NK-92 treated with Interleukin-12 subunit alpha and Interleukin-12 subunit beta, amount 100 ng/mL, for 24 hours (cell line): Measurements from ENCODE around the gene SGIP1.
"Not testable (repeated sequence)": the region's sequence is repeated elsewhere in the genome, so short reads cannot be mapped to it uniquely, and the experiment has no call there.

Experiments used
- DNase-seq: peaks from one replicate; lab custom pipeline; 2025; lab: John Stamatoyannopoulos, UW

The SGIP1 gene

DNA sequence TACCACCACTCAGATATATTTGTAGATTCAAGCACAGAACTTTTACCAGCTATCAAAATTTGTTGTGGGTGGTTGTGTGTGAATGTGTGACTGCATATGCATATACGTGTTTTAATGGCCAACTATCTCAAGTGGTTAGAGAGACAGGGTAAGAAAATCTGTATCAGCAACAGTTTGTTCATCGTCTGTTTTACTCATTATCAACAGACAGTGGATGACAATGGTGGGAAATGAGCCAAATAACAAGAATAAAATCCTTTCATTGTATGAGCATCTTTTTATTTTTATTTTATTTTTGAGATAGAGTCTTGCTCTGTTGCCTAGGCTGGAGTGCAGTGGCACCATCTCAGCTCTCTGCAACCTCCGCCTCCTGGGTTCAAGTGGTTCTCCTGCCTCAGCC lies 195.6 kb downstream of the SGIP1 start:
- no peak for DNase-seq

DNA sequence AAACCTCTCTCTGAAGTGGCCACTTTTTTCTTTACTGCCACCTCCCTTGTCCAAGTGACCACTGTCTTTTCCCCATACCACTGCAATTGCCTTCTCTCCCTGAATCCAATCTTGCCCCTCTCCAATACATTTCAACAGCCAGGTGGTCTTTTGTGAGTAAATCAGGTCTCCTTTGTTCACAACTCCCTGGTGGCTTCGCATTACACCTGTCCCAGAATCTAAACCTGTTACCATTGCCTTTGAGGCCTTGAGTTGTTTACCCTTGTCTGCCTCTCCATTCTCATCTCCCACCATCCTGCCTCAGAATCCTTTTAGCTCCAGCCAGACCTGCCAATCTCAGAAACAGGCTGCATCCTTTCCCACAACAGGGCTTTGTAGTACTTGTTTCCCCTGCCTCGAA lies 196.5 kb downstream of the SGIP1 start:
- DNase-seq = no peak

DNA sequence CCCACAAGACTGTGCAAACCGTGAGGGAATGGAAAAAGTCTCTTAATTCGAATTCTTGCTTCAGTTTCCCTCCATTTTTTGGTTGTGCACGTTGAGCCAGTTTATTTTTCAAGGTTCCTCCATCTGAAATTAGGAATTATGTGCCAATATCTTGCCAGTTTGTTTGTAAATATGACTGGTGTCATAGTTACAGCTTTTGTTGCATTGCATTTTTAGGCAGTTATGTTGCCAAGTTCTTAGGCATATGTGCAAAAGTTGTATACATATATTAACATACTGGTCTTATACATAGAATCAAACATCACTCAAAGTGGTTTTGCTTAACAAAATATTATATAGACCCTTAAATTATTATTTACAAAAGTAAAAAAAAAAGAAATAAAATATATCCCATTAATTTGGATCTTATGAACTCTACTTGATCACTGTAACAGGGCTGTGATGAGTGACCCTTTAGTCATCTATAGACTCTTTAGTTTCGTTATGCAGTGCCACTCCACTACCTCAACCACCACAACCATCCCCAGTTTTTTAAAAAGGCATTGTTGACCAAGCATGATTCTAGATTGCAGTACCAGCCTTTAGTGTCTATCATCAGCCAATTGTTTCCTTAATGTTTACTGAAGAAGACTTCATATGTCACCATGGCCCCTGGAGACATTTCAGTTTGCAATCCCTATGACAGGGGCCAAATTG lies 197.4 kb downstream of the SGIP1 start:
- no peak for DNase-seq

DNA sequence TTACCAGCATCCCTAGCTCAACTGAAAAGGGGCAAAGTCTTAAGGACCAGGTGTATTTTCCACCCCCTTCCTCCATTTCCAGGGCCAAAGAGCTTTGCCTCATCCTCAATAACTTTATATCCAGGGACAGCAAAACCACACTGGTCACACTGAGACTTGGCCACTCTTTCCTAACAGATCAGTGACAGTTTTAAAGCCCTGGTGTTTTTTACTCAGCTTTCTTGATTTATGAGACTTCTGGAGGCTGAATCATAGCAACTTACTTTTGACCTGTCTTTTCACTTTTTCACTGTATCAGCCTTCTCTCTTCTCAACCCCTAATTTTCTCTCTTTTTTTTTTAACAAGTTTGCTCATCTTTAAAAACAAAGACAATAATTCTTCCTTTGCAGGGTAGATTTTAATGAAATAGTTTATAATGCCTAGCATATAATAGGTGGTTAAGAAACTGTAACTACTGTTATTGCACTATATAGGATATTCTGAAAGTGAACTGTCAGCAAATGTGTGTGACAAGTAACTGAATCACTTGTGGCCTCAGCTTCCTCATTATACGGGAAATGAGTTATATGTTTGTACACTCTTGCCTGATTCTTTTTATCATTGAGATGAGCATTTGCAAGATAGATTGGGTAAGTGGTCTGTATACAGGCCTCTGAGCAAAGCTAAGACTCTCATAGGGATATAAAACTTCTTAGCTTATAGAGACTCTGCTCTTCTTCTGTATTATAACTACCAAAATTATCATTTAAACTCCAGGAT lies 198.6 kb downstream of the SGIP1 start:
- no peak for DNase-seq

DNA sequence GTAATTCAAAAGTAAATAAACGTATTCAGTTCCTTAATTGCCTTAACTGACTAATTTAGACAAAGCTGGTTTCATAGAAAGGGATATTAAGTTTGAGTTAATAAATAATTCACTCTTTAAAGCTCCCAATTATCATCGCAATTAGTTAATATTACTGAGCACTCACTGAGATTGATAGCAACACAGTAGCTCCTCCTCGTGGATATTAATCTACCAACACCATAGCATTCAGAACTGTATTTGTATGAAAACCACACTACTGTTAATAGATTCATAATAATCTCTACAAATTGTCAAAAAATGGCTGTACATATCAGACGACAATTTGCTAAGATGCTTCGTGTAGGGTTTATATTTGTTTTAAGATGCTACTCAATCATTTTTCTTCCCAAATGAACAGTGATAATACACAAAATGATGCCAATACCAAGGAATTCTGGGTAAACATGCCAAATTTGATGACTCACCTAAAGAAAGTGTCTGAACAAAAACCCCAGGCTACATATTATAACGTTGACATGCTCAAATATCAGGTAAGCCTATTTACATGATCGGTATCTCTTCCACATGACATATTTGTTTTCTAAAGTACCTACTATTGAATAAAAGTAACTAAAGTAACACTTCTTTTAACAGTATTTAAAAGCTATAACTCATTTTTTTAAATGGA lies 199.5 kb downstream of the SGIP1 start:
- no peak for DNase-seq

DNA sequence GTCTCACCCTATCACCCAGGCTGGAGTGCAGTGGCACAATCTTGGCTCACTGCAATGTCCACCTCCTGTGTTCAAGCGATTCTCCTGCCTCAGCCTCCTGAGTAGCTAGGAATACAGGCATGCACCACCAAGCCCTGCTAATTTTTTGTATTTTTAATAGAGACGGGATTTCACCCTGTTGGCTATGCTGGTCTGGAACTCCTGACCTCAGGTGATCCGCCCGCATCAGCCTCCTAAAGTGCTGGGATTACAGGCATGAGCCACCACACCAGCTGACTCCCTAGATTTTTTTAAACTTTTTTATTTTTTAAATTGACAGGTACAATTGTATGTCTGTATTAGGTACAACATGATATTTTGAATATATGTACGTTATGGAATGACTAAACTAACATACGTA lies 200.6 kb downstream of the SGIP1 start:
- DNase-seq = not testable (repeated sequence)

DNA sequence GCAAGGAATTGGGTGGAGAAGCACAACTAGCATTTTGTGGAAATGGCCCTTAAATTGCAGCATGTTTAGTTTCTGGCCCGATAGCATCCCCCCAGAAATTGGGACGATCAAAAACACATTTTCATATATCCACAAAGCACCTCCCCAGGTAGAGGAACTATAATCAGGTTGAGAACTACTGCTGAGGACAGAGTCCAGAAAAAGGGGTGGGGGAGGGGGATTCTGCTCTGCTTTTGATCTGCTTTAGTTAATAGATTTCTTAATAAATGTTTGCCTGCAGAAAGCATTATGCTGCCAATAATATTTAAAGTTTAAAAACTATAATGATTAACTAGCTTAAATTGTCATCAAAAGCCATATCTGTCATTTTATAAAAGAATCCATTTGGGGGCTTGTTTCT lies 203.9 kb downstream of the SGIP1 start:
- DNase-seq = no peak

DNA sequence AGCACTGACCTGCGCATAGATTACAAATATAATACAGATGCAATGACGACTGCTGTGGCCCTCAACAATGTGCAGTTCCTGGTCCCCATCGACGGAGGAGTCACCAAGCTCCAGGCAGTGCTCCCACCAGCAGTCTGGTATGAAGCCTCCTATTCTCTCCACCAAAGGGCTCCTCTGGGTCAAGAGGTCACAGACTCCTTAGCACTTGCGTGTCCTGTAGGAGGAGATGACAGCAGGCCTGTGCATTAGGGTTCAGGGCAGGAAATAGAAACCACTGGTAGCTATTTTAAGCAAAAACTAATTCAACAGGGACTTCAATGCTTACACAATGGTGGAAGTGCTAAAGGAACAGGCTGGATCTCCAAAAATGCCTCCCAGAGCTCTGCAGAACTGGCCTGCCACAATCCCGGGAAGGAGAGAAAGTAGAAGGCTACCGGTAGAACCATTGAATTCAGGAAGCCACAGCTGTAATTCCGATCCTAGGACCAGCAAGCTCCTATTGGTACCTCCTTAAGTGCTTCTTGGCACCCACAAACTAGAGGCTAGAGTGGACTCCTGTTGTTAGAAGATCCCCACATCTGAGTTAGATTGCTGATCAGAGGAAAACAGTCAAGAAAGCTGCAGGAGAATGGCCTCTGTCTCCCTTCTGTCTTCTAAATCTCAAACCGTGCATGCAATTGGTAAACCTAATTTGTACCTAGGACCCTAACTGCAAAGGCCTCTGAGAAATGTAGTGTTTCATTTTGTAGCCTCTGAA lies 205.6 kb downstream of the SGIP1 start:
- DNase-seq = no peak

DNA sequence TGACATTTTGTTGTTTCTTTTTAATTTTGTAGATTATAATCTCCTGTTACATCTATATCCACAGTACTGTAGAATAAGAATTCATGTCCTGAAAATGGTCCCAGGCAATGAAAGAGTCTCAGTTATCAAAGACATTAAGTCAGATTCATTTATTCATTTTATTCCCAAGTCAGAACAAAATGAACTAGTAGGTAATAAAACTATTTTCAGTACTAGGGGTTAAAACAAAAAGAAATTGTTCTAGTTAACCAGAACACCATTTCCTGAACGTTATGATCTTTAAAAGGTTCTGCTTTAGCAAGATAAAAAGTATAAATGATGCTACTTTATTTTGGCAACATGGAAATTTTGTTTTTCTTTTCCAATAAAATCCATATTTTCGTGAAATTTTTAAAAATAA lies 211.5 kb downstream of the SGIP1 start:
- no peak for DNase-seq

DNA sequence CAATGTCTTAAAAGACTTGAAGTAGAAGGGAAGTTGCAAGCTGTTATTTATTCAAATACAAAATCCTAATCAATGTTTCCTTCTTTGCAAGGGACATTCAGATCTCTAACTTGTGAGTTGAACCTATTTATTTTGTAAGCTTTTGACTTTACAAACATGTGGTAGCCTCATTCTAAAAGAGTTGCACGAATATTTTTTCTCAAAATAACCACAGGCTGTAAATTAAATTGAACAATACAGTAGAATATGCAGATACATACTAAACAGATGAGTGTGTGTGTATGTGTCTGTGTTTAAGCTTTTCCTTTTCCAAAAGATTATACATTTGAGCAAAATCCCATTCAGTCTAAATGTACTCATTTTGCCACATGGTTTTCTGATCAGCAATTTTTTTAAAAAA lies 213.5 kb downstream of the SGIP1 start:
- DNase-seq = no peak

DNA sequence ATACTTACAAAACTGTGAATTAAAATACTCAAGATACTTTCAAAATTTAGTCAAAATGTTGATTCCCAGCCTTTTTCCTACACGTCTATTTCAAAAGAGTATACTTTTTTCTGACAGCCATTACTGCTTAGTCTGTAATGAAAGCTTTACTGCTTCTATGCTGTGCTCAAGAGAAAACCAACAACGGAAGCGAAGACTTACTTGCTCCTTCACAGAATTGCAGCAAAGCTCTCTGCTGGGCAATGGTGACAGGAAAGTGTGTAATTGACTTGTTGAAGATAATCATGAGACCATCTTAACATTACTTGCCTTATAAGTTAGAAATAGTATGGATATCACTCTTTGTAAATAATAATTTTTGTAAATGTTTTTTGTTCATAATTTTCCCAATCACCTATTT lies 216.6 kb downstream of the SGIP1 start:
- DNase-seq = no peak

DNA sequence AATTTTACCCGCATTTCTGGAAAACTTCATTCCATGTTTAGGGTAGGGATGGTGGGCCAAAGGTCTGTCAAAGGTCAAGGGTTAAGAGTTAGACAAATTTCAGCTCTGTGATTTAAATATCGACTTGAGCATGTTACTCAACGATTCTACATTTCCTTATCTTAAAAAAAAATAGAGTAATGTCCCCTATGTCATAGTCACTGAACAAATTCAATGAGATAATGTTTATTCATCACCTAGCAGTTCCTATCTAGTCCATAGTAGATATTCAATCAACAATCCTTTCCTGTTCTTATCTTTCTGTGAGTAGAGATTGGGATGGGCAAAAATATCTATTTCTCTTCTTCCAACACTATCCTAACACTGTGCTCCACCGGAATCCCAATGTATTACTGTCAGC lies 217.2 kb downstream of the SGIP1 start:
- DNase-seq = no peak

DNA sequence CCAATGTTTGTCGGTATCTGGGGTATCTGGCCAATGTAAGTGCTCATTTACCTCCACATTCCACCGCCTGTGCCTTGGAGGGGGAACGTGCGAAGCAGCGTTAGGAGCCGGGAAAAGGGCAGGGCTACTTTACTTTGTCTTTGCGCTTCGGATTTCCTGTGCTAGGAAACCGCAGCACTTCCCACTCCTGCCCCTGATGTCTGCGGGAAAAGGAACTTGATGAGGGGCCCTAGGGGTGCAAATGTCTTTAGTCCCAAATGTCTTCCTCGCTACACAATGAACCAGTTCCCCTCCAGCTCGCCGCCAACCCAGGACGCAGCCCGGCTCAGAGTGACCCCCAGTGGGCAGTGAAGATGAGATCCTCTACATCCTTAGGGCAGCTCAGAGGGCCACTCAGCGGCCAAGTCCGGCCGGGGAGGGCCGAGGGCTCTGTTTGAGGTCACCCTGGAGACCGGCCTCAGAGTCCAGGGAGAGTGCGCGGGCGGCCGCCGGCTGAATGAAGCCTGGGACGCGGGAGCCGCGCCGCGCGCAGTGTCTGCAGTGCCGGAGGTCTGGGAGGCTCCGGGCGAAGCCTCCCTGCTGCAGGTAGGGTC lies 218.1 kb downstream of the SGIP1 start, which contains the start of gene DYNLT5:
Gene DYNLT5 (plus strand): TSS at position 460 of the 593 bp plus-strand sequence. CDS start 2,200 bp downstream, outside the sequence.
- DNase-seq = no peak

DNA sequence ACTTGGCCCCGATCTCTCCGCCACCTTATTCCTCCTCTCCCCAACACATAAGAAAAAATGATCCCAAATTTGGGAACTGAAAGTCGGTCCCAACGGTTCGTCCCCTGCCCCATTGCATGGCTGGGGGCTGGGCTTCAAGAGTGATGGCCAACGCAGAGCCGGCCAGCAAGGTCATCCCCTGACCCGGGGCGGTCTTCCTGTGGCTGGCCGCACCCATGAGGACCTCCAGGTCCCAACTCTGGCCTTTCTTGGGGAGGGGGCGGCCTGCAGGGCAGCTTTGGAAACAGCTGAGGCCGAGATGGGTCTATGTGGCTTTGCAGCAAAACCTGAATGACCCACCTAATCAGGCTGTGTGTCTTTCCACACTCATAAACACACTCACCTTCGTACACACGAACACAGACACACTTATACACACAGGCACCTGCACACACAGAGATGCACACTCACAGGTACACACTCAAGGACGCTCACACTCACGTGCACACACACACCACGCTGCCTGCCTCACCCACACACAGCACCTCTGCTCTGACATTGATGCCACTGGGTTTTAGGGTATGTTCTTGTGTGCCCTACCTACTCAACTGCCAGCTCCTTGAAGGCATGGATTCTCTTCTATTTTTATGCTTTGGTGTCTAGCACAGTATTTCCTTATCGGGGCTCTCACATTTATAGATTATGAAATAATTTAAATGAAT lies 218.9 kb downstream of the SGIP1 start:
- DNase-seq = no peak

DNA sequence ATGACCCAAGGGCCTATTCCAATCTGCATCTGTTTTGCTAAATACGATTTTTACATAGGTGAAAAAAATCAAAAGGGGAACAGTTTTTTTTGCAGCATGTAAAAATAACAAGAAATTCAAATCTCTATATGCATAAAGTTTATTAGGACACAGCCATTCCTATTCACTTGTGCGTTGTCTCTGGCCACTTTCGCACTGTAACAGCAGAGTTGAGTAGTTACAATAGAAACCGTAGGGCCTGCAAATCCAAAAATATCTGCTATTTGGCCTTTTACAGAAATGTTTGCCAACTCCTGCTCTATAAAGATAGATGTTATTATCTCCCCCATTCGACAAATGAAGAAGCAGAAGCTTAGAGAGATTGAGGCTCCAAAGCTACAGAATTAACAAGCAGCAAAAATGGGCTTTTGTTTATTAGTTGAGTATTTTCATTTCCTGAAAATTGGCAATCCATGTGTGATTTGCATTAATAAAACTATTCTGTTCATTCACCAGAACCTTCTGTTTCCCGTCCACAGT lies 223.8 kb downstream of the SGIP1 start:
- DNase-seq = no peak

DNA sequence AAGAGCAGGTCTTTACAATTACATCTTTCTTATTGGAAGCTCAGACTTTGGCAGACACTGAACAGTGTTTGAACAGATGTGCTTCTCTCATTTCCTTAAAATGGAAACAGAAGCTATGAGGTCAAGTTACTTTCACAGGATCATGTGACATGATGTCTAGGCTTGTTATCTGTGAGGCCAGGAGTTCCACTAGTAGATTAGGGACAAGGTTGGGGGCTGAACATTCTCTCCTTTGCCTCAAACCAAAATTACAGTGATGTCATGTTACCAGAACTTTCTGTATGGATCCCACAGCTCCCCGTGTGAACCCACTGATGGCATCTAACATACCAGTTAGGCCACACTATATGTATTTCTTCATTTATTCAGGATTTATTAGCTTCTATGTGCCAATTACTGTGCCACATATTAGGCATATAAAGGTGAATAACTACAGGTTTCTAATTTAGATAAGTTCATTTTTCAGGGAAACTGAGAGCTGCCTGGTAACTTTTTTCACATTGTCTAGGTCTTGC lies 224.3 kb downstream of the SGIP1 start:
- DNase-seq = no peak

DNA sequence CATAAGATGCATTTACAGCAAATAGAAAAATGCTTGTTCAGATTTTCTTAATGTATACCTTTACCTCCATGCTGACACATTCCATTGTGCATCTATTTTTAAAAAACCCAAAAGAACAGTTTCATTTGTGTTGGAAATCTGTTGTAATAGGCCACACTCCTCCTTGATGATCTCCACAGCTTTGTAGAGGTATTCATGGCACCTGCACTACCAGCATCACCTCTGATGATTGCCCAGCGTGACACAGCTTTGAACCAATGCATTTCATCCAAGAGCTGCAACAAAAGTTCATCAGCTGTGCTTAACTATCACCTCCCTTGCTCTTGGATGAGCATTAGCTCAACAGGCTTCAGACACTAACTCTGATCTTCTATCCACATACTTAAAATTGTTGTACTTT lies 226.6 kb downstream of the SGIP1 start:
- DNase-seq = no peak

DNA sequence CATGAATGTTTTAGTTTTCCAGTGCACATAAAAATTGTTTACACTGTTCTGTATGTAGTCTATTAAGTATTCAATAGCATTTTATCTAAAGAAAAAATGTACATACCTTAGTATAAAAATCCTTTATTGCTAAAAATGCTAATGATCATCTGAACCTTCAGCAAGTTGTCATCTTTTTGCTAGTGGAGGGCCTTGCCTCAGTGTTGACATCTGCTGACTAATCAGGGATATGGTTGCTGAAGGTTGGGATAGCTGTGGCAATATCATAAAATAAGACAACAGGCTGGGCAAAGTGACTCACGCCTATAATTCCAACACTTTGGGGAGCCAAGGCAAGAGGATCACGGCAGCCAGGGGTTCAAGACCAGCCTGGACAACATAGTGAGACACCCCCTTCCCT lies 227.3 kb downstream of the SGIP1 start:
- DNase-seq = no peak

DNA sequence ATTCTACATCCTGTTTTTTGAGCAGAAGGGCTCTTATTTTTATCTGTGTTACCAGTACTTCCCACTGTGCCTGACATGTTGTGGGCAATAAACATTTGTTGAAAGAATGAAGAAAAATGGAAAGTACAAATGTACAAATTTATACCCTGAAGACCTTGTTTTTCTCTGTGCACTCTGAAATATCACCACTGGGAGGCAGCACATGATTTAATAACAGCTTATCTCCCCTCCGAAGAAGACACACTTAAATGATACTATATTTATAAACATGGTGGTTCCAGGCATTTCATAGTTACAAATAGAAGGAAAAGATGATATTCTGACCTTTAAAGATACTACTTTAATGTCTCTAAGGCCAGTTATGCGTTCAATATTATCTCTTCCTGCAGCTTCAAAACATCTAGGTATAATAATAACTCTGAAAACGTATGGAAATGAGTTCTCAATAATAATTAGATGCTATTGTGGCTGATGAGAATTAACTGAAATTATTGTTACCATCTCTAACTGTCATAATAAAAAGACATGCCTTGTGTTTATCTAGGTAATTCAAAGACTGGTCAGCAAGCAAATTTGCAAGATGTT lies 231.1 kb downstream of the SGIP1 start:
- no peak for DNase-seq

DNA sequence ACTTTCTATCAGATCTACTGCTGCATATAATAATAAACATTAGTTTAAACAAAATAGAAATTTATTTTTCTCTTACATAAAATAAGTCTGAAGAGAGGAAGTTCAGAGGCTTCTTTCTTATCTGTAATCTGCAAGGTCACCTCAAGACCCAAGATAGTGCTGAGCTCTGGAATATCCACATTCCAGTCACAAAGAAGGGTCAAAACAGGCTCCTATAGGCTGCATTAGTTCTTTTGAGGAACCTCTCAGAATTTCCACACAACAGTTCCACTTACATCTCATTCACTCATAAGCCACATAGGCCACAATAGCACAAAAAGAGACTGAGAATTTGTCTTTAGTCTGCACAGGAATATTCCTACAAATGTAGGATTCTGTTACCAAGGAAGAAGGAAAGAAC lies 233.7 kb downstream of the SGIP1 start:
- DNase-seq = no peak

DNA sequence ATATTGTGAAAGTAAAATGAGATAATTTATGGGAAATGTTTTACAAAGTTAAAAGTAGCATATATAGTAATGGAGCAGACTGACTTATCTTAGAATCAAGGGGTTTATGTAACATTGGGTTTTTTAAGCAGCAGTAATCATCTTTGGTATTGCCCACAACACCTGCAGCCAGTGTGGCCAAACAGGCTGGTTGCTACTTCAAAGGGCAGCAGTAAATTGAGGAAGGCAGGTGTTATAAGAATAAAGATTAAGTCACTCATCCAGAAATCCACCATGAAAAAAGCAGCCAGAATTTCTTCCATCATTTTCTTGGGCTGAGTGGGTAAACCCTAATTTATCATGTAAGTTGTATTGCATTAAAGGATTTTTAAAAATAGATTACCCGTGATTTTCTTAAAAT lies 235.0 kb downstream of the SGIP1 start:
- DNase-seq = no peak
